ENCODE measurements around the gene ZNF26. TPM values are rescaled to one million over a fixed set of nuclear protein-coding genes. Genes with fewer than 3 reads are reported as not detected.
"Not testable (repeated sequence)": the region's sequence is repeated elsewhere in the genome, so short reads cannot be mapped to it uniquely, and the experiment has no call there.

Gene ZNF26, protein sequence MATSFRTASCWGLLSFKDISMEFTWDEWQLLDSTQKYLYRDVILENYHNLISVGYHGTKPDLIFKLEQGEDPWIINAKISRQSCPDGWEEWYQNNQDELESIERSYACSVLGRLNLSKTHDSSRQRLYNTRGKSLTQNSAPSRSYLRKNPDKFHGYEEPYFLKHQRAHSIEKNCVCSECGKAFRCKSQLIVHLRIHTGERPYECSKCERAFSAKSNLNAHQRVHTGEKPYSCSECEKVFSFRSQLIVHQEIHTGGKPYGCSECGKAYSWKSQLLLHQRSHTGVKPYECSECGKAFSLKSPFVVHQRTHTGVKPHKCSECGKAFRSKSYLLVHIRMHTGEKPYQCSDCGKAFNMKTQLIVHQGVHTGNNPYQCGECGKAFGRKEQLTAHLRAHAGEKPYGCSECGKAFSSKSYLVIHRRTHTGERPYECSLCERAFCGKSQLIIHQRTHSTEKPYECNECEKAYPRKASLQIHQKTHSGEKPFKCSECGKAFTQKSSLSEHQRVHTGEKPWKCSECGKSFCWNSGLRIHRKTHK
- 10 to 100 TPM; 17.4 to 19.1 TPM for total RNA-seq

DNA sequence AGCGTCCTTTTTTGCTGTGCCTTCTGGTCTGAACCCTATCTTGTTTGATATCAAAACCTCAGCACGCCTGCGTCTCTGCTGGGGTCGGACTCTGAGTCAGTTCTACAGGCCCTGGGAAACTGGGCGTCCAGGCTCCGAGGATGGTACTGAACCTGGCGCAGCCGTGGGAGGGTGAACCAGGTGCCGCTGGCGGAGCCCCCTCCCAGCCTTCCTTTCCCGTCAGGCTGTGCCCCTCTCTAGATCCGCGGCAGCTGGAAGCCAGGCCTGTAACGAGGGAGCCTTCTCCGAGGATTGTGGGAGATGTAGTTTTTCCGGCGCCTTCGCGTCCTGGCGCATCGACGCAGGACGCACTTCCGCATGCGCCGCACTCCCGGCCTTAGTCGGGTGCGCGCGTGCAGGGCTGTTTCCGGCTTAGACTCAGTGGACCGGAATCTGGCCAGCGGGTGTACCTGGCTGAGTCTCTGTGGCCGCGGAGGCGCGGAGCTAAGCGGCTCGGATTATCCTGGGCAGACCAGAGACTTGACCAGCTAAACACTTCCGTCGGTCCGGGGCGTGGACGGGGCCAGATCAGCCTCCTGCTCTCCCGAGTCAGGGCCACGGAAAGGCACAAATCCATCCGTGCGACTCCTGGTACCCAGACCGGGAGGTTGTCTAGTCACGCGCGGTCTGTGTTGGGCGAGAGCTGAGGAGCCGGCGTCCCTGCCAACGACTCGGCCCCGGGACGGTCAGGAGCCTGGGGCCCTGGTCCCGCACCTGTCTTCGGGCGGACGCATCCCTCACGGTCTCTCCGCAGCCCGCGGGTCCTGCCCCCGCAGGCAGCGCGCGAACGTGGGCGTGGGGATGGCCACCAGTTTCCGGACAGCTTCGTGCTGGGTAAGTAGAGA is at the start of gene ZNF26:
Gene ZNF26, plus strand, starts transcription at position 367 of the 884 bp plus-strand sequence. Its CDS starts 474 bp downstream, at position 841.
- peaks cover 49% of the 10 kb centered on the region for H3K36me3 Mint-ChIP-seq
- H3K9me3 Mint-ChIP-seq, result peaks cover 34% of the 10 kb centered on the region
- DNase-seq, result peak; percentile 88
- peak within 1 kb of the TSS; percentile 81 for H3K4me3 Mint-ChIP-seq
- H3K4me1 Mint-ChIP-seq, result peaks cover 20% of the 10 kb centered on the region
- peak within 1 kb of the TSS; percentile 94 for H3K27ac Mint-ChIP-seq
- H3K27me3 Mint-ChIP-seq, result peaks cover 4% of the 10 kb centered on the region

DNA sequence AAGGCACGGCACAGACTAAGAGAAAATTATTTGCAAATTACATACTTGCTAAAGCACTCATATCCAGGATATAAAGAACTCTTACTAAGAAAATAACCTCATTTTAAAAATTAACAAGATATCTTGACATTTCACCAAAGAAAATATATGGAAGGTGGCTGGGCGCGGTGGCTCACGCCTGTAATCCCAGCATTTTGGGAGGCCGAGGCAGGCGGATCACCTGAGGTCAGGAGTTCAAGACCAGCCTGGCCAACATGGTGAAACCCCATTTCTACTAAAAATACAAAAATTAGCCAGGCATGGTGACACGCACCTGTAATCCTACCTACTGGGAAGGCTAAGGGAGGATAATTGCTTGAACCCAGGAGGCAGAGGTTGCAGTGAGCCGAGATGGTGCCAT is 49.2 kb upstream of the ZNF26 start:
- not testable (repeated sequence) for H3K4me1 Mint-ChIP-seq, DNase-seq, H3K27me3 Mint-ChIP-seq, H3K4me3 Mint-ChIP-seq, H3K27ac Mint-ChIP-seq
- Mint-ChIP-seq H3K9me3 (peaks cover 50% of the 10 kb centered on the region), H3K36me3 (peaks cover 65% of the 10 kb centered on the region)

GRCh38 chr12:132937476-132937875 is 48.7 kb upstream of the ZNF26 start:
- Mint-ChIP-seq H3K36me3 (peaks cover 67% of the 10 kb centered on the region), H3K27ac (no peak overlapping the region), H3K4me3 (no peak overlapping the region), H3K27me3 (no peaks in the 10 kb centered on the region), H3K9me3 (peaks cover 51% of the 10 kb centered on the region), H3K4me1 (no peaks in the 10 kb centered on the region)
- no peak for DNase-seq

- H3K27me3 Mint-ChIP-seq, DNase-seq, H3K27ac Mint-ChIP-seq, H3K4me3 Mint-ChIP-seq, H3K4me1 Mint-ChIP-seq: not testable (repeated sequence)
- Mint-ChIP-seq H3K36me3 (peaks cover 68% of the 10 kb centered on the region), H3K9me3 (peaks cover 43% of the 10 kb centered on the region)
Measured at GRCh38 chr12:132938807-132939206, 47.4 kb upstream of the ZNF26 start.

- Mint-ChIP-seq H3K27ac (no peak overlapping the region), H3K36me3 (peaks cover 71% of the 10 kb centered on the region), H3K4me1 (no peaks in the 10 kb centered on the region), H3K4me3 (no peak overlapping the region), H3K9me3 (peaks cover 42% of the 10 kb centered on the region), H3K27me3 (no peaks in the 10 kb centered on the region)
- DNase-seq, result no peak
Measured at GRCh38 chr12:132940071-132940719, 46.0 kb upstream of the ZNF26 start.

- no peaks in the 10 kb centered on the region for H3K4me1 Mint-ChIP-seq
- peaks cover 43% of the 10 kb centered on the region for H3K9me3 Mint-ChIP-seq
- H3K36me3 Mint-ChIP-seq, result peaks cover 74% of the 10 kb centered on the region
- peak overlapping the region; percentile 58 for H3K27ac Mint-ChIP-seq
- H3K27me3 Mint-ChIP-seq, result no peaks in the 10 kb centered on the region
- H3K4me3 Mint-ChIP-seq, result no peak overlapping the region
- DNase-seq, result no peak
Measured at GRCh38 chr12:132941336-132941954, 44.7 kb upstream of the ZNF26 start.

- Mint-ChIP-seq H3K4me1 (no peaks in the 10 kb centered on the region), H3K27me3 (no peaks in the 10 kb centered on the region), H3K9me3 (peaks cover 34% of the 10 kb centered on the region), H3K36me3 (peaks cover 76% of the 10 kb centered on the region), H3K27ac (no peak overlapping the region), H3K4me3 (no peak overlapping the region)
- DNase-seq, result no peak
Measured at GRCh38 chr12:132942611-132943010, 43.6 kb upstream of the ZNF26 start.

DNA sequence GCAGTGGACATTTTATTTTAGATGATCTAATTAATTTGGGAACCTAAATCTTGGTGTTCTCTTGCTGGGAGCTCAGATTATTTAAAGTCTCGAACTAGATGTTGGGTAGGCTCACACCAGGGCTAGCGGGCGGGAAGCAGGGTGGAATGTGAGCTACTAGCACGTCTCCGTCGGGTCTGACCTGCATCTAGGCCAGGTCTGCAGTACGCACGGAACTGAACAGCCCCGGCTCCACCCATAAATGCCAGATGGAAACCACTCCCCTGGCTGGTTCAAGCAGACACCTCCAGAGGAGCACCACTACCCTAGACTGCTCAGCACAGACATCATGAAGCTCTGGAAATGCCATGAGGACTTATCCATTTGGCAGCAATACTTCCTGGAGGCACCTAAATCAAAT is 40.4 kb upstream of the ZNF26 start:
- no peaks in the 10 kb centered on the region for H3K4me1 Mint-ChIP-seq
- peaks cover 38% of the 10 kb centered on the region for H3K9me3 Mint-ChIP-seq

DNA sequence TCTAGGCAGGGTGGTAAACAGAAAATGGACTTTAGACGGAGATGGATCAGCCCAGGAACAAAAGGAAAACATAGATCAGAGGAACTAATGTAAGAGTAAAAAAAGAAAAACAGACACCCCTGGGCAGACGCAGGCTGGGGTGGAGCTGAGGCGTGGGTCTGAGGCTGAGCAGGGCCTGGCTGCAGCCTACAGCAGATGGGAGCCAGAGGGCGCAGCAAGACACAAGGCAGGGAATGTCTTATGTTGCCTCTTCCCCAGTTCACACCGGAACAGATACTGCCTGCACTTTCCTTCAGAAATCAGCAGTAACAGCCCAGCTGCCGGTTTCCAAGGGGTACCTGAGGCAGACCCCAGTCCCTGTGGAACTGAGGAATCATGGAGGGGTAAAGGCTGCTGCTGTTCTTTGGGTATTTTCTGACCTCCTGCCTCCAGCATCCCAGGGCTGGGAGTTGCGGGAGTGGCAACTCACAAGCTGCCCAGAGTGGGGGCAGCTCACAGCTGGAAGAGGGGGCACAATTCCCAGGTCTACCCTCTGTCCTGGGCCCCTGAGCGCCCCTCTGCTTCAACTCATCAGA is 39.8 kb upstream of the ZNF26 start:
- Mint-ChIP-seq H3K4me3 (no peak overlapping the region), H3K4me1 (no peaks in the 10 kb centered on the region), H3K27me3 (no peaks in the 10 kb centered on the region), H3K9me3 (peaks cover 34% of the 10 kb centered on the region), H3K27ac (no peak overlapping the region), H3K36me3 (peaks cover 57% of the 10 kb centered on the region)
- DNase-seq, result no peak

More for the DNA sequence above, 40.4 kb upstream of the ZNF26 start:
- H3K4me3 Mint-ChIP-seq, result no peak overlapping the region
- peaks cover 62% of the 10 kb centered on the region for H3K36me3 Mint-ChIP-seq
- H3K27ac Mint-ChIP-seq, result no peak overlapping the region
- no peaks in the 10 kb centered on the region for H3K27me3 Mint-ChIP-seq
- no peak for DNase-seq

- no peak overlapping the region for H3K27ac Mint-ChIP-seq
- H3K36me3 Mint-ChIP-seq, result peaks cover 47% of the 10 kb centered on the region
- no peaks in the 10 kb centered on the region for H3K4me1 Mint-ChIP-seq
- H3K9me3 Mint-ChIP-seq, result peaks cover 33% of the 10 kb centered on the region
- DNase-seq, result no peak
- no peak overlapping the region for H3K4me3 Mint-ChIP-seq
- no peaks in the 10 kb centered on the region for H3K27me3 Mint-ChIP-seq
Measured at GRCh38 chr12:132948146-132949066, 37.8 kb upstream of the ZNF26 start.

- peaks cover 32% of the 10 kb centered on the region for H3K9me3 Mint-ChIP-seq
- H3K27ac Mint-ChIP-seq, result no peak overlapping the region
- H3K4me3 Mint-ChIP-seq, result no peak overlapping the region
- DNase-seq, result no peak
- peaks cover 36% of the 10 kb centered on the region for H3K36me3 Mint-ChIP-seq
- H3K4me1 Mint-ChIP-seq, result peaks cover 7% of the 10 kb centered on the region
- H3K27me3 Mint-ChIP-seq, result no peaks in the 10 kb centered on the region
Measured at GRCh38 chr12:132949936-132950837, 36.0 kb upstream of the ZNF26 start.

GRCh38 chr12:132950844-132951535 is 35.2 kb upstream of the ZNF26 start:
- Mint-ChIP-seq H3K4me1 (peaks cover 9% of the 10 kb centered on the region), H3K4me3 (no peak overlapping the region), H3K9me3 (peaks cover 26% of the 10 kb centered on the region), H3K27ac (no peak overlapping the region), H3K27me3 (no peaks in the 10 kb centered on the region), H3K36me3 (peaks cover 29% of the 10 kb centered on the region)
- DNase-seq, result no peak

All from activated naive CD8-positive, alpha-beta T cell treated with anti-CD3 and anti-CD28 coated beads for 36 hours (primary cell).